ENCODE data around the gene SKIL. TPM values are rescaled to one million over a fixed set of nuclear protein-coding genes. Genes with fewer than 3 reads are reported as not detected.
"Not testable (repeated sequence)": the region's sequence is repeated elsewhere in the genome, so short reads cannot be mapped to it uniquely, and the experiment has no call there.

SKIL gene
- total RNA-seq, 1 donor from 2014 or later, result 94.0 TPM

- no peak for DNase-seq (ENCODE audit: low spot score)
- Mint-ChIP-seq H3K9me3 (ENCODE audit: low read depth) (no peaks in the 10 kb centered on the region), H3K4me1 (ENCODE audit: low read depth) (peaks cover 9% of the 10 kb centered on the region), H3K4me3 (ENCODE audit: unreplicated experiment) (no peak overlapping the region), H3K36me3 (ENCODE audit: low read depth) (no peaks in the 10 kb centered on the region), H3K27ac (ENCODE audit: unreplicated experiment) (peak overlapping the region; percentile 27), H3K27me3 (ENCODE audit: low read depth) (no peaks in the 10 kb centered on the region)
- TF ChIP-seq CTCF (IDR thresholded peaks at IDR 0.05), result no peak
Measured at GRCh38 chr3:170330366-170330765, 27.1 kb upstream of the SKIL start.

- peaks cover 9% of the 10 kb centered on the region for H3K4me1 Mint-ChIP-seq (ENCODE audit: low read depth)
- H3K4me3 Mint-ChIP-seq (ENCODE audit: unreplicated experiment), result no peak overlapping the region
- no peaks in the 10 kb centered on the region for H3K27me3 Mint-ChIP-seq (ENCODE audit: low read depth)
- no peak for TF ChIP-seq CTCF (IDR thresholded peaks at IDR 0.05)
- no peak for DNase-seq (ENCODE audit: low spot score)
- H3K36me3 Mint-ChIP-seq (ENCODE audit: low read depth), result no peaks in the 10 kb centered on the region
- peak overlapping the region; percentile 36 for H3K27ac Mint-ChIP-seq (ENCODE audit: unreplicated experiment)
- H3K9me3 Mint-ChIP-seq (ENCODE audit: low read depth), result no peaks in the 10 kb centered on the region
Measured at GRCh38 chr3:170331143-170331542, 26.4 kb upstream of the SKIL start.

GRCh38 chr3:170337420-170337819 lies 20.1 kb upstream of the SKIL start:
- peaks cover 10% of the 10 kb centered on the region for H3K9me3 Mint-ChIP-seq (ENCODE audit: low read depth)
- no peaks in the 10 kb centered on the region for H3K4me1 Mint-ChIP-seq (ENCODE audit: low read depth)
- H3K27me3 Mint-ChIP-seq (ENCODE audit: low read depth), result no peaks in the 10 kb centered on the region
- no peak for TF ChIP-seq CTCF (IDR thresholded peaks at IDR 0.05)
- no peak overlapping the region for H3K27ac Mint-ChIP-seq (ENCODE audit: unreplicated experiment)
- H3K36me3 Mint-ChIP-seq (ENCODE audit: low read depth), result no peaks in the 10 kb centered on the region
- no peak for DNase-seq (ENCODE audit: low spot score)
- no peak overlapping the region for H3K4me3 Mint-ChIP-seq (ENCODE audit: unreplicated experiment)

GRCh38 chr3:170338690-170339340 lies 18.7 kb upstream of the SKIL start:
- no peak overlapping the region for H3K4me3 Mint-ChIP-seq (ENCODE audit: unreplicated experiment)
- DNase-seq (ENCODE audit: low spot score), result no peak
- peaks cover under 1% of the 10 kb centered on the region for H3K4me1 Mint-ChIP-seq (ENCODE audit: low read depth)
- no peak for TF ChIP-seq CTCF (IDR thresholded peaks at IDR 0.05)
- H3K27me3 Mint-ChIP-seq (ENCODE audit: low read depth), result no peaks in the 10 kb centered on the region
- H3K36me3 Mint-ChIP-seq (ENCODE audit: low read depth), result no peaks in the 10 kb centered on the region
- H3K9me3 Mint-ChIP-seq (ENCODE audit: low read depth), result peaks cover 10% of the 10 kb centered on the region
- H3K27ac Mint-ChIP-seq (ENCODE audit: unreplicated experiment), result no peak overlapping the region

- Mint-ChIP-seq H3K4me1 (ENCODE audit: low read depth) (peaks cover 15% of the 10 kb centered on the region), H3K9me3 (ENCODE audit: low read depth) (peaks cover 10% of the 10 kb centered on the region)
- H3K27me3 Mint-ChIP-seq (ENCODE audit: low read depth); DNase-seq (ENCODE audit: low spot score); H3K4me3 Mint-ChIP-seq (ENCODE audit: unreplicated experiment); H3K27ac Mint-ChIP-seq (ENCODE audit: unreplicated experiment); H3K36me3 Mint-ChIP-seq (ENCODE audit: low read depth): not testable (repeated sequence)
Measured at GRCh38 chr3:170342273-170342672, 15.2 kb upstream of the SKIL start.

GRCh38 chr3:170343859-170344258 lies 13.7 kb upstream of the SKIL start:
- not testable (repeated sequence) for H3K36me3 Mint-ChIP-seq (ENCODE audit: low read depth); DNase-seq (ENCODE audit: low spot score); H3K4me3 Mint-ChIP-seq (ENCODE audit: unreplicated experiment); H3K9me3 Mint-ChIP-seq (ENCODE audit: low read depth); H3K27ac Mint-ChIP-seq (ENCODE audit: unreplicated experiment); H3K27me3 Mint-ChIP-seq (ENCODE audit: low read depth)
- peaks cover 15% of the 10 kb centered on the region for H3K4me1 Mint-ChIP-seq (ENCODE audit: low read depth)

All from chondrocyte (in vitro differentiated cells).